Nephron (organoid): ENCODE data around the gene CEND1.

Experiments
- H3K27ac Mint-ChIP-seq, 3 experiments: 2 replicates each; pipeline ENCODE4 v1.8.0; 2020; ENCODE audit warnings: mixed read lengths in 3 of 3, mild to moderate bottlenecking in 2 of 3, moderate library complexity in 1 of 3
- H3K27me3 Mint-ChIP-seq: 2 replicates; pipeline ENCODE4 v1.8.0; 2021; ENCODE audit warnings: low read depth, mild to moderate bottlenecking, moderate library complexity, mixed read lengths
- H3K36me3 Mint-ChIP-seq: 2 replicates; pipeline ENCODE4 v1.8.0; 2020; ENCODE audit warnings: low read depth, mixed read lengths
- H3K4me1 Mint-ChIP-seq: 2 replicates; pipeline ENCODE4 v1.8.0; 2020; ENCODE audit warnings: mixed read lengths
- H3K4me3 Mint-ChIP-seq, 3 experiments: 2 replicates each; pipeline ENCODE4 v1.8.0; 2020; ENCODE audit warnings: mild to moderate bottlenecking in 3 of 3, mixed read lengths in 3 of 3, moderate library complexity in 2 of 3
- H3K9me3 Mint-ChIP-seq: 2 replicates; pipeline ENCODE4 v1.8.0; 2020; ENCODE audit warnings: mixed read lengths
- CTCF ChIP-seq, 3 experiments: fragments of 200-600 bp; sonication (generic); IDR thresholded peaks; one replicate each; pipeline ENCODE4 v1.5.0; 2021; ENCODE audit warnings: antibody characterized with exemption in 3 of 3; ENCODE audit not compliant: unreplicated experiment in 3 of 3

The CEND1 gene

GRCh38 chr11:812390-812789, 22.5 kb upstream of the CEND1 start:
- peaks cover 22% of the 10 kb centered on the region for H3K36me3 Mint-ChIP-seq
- TF ChIP-seq CTCF (IDR thresholded peaks at IDR 0.05; ENCODE audit: unreplicated experiment in 3 of 3) = no peak
- H3K4me1 Mint-ChIP-seq = peaks cover 20% of the 10 kb centered on the region
- H3K4me3 Mint-ChIP-seq = peak overlapping the region; percentile 87 to 90 (median 87)
- H3K9me3 Mint-ChIP-seq = no peaks in the 10 kb centered on the region
- H3K27me3 Mint-ChIP-seq = peaks cover 3% of the 10 kb centered on the region
- no peak overlapping the region for H3K27ac Mint-ChIP-seq

GRCh38 chr11:811446-812245, 21.8 kb upstream of the CEND1 start:
- Mint-ChIP-seq H3K27me3 (peaks cover 3% of the 10 kb centered on the region), H3K4me3 (peak overlapping the region; percentile 87 to 90 (median 87)), H3K4me1 (peaks cover 20% of the 10 kb centered on the region), H3K9me3 (no peaks in the 10 kb centered on the region), H3K27ac (peak overlapping the region in 1 of 3 experiments; percentile 70), H3K36me3 (peaks cover 22% of the 10 kb centered on the region)
- no peak for TF ChIP-seq CTCF (IDR thresholded peaks at IDR 0.05; ENCODE audit: unreplicated experiment in 3 of 3)

GRCh38 chr11:810040-810567, 20.2 kb upstream of the CEND1 start:
- H3K4me3 Mint-ChIP-seq = peak overlapping the region; percentile 90 to 94 (median 92)
- peak overlapping the region; percentile 99 to 100 (median 99) for H3K27ac Mint-ChIP-seq
- peak in 1 of 3 experiments; percentile 12 for TF ChIP-seq CTCF (IDR thresholded peaks at IDR 0.05; ENCODE audit: unreplicated experiment in 3 of 3)
- peaks cover 20% of the 10 kb centered on the region for H3K4me1 Mint-ChIP-seq
- no peaks in the 10 kb centered on the region for H3K27me3 Mint-ChIP-seq
- H3K9me3 Mint-ChIP-seq = no peaks in the 10 kb centered on the region
- H3K36me3 Mint-ChIP-seq = peaks cover 22% of the 10 kb centered on the region

GRCh38 chr11:809287-810039, 19.6 kb upstream of the CEND1 start, which contains the start of gene RPLP2:
Gene RPLP2 (plus strand): TSS chr11:809967. CDS start chr11:810235, 268 bp downstream.
- no peaks in the 10 kb centered on the region for H3K27me3 Mint-ChIP-seq
- H3K36me3 Mint-ChIP-seq = peaks cover 22% of the 10 kb centered on the region
- H3K4me3 Mint-ChIP-seq = peak within 1 kb of the TSS; percentile 90 to 94 (median 92)
- no peaks in the 10 kb centered on the region for H3K9me3 Mint-ChIP-seq
- H3K4me1 Mint-ChIP-seq = peaks cover 20% of the 10 kb centered on the region
- H3K27ac Mint-ChIP-seq = peak within 1 kb of the TSS; percentile 99 to 100 (median 99)
- no peak for TF ChIP-seq CTCF (IDR thresholded peaks at IDR 0.05; ENCODE audit: unreplicated experiment in 3 of 3)

GRCh38 chr11:808427-809286, 18.8 kb upstream of the CEND1 start:
- peaks cover 19% of the 10 kb centered on the region for H3K36me3 Mint-ChIP-seq
- peaks cover 20% of the 10 kb centered on the region for H3K4me1 Mint-ChIP-seq
- no peak for TF ChIP-seq CTCF (IDR thresholded peaks at IDR 0.05; ENCODE audit: unreplicated experiment in 3 of 3)
- no peaks in the 10 kb centered on the region for H3K27me3 Mint-ChIP-seq
- H3K9me3 Mint-ChIP-seq = no peaks in the 10 kb centered on the region
- H3K4me3 Mint-ChIP-seq = peak overlapping the region; percentile 90 to 94 (median 92)
- H3K27ac Mint-ChIP-seq = peak overlapping the region; percentile 99 to 100 (median 99)
